H1 (cell line): ENCODE measurements around the gene TNC. TPM values are rescaled to one million over a fixed set of nuclear protein-coding genes. Genes with fewer than 3 reads are reported as not detected.

ENCODE experiments used
- CTCF ChIA-PET: fragments of 300-600 bp; sonication (Branson Sonifier 250); formaldehyde crosslinking; loops from one replicate; lab custom pipeline; 2021; ENCODE audit not compliant: partially characterized antibody; lab: Charles Lee
- POLR2A ChIA-PET: fragments of 300-600 bp; sonication (Branson Sonifier 250); formaldehyde crosslinking; loops from one replicate; lab custom pipeline; 2021; ENCODE audit warnings: inconsistent platforms; ENCODE audit not compliant: partially characterized antibody; lab: Charles Lee
- DNase-seq, 2 experiments: peaks; one replicate each; pipeline versions ENCODE4 v3.0.0 to v3.0.0-alpha.2; 2010 to 2022; ENCODE audit warnings: low spot score in 2 of 2, low read depth in 1 of 2, mixed read lengths in 1 of 2
- FAIRE-seq: peaks from 2 replicates; lab custom pipeline; 2011; peaks lifted over from hg19 to GRCh38; lab: Jason Lieb, UNC
- H2AFZ ChIP-seq: 2 replicates; pipeline ENCODE4 v1.8.1; 2012; ENCODE audit warnings: low read length, inconsistent platforms
- H2AK5ac ChIP-seq: 2 replicates; pipeline ENCODE4 v1.6.1; 2013; ENCODE audit warnings: low read depth, low read length
- H2BK120ac ChIP-seq: replicated peaks from 2 replicates; pipeline ENCODE3; 2013; ENCODE audit warnings: low read depth, low read length, inconsistent platforms
- H2BK12ac ChIP-seq: 2 replicates; pipeline ENCODE4 v1.6.1; 2013; ENCODE audit warnings: low read depth, low read length
- H2BK15ac ChIP-seq: 2 replicates; pipeline ENCODE4 v1.6.1; 2013; ENCODE audit warnings: low read length
- H2BK20ac ChIP-seq: 2 replicates; pipeline ENCODE4 v1.6.1; 2013; ENCODE audit warnings: low read length
- H2BK5ac ChIP-seq: 2 replicates; pipeline ENCODE4 v1.6.1; 2013; ENCODE audit warnings: low read depth, low read length
- H3K14ac ChIP-seq: 2 replicates; pipeline ENCODE4 v1.6.1; 2013; ENCODE audit warnings: inconsistent platforms; ENCODE audit not compliant: insufficient read length
- H3K18ac ChIP-seq: 2 replicates; pipeline ENCODE4 v1.6.1; 2013; ENCODE audit warnings: low read length; ENCODE audit errors: extremely low read depth
- H3K23ac ChIP-seq: 2 replicates; pipeline ENCODE4 v1.6.1; 2013; ENCODE audit warnings: inconsistent platforms; ENCODE audit not compliant: insufficient read length
- H3K23me2 ChIP-seq: 2 replicates; pipeline ENCODE4 v1.6.1; 2013; ENCODE audit warnings: low read depth, low read length
- H3K27ac ChIP-seq: 2 replicates; pipeline ENCODE4 v1.6.1; 2011; ENCODE audit warnings: low read depth, low read length, inconsistent platforms
- H3K27me3 ChIP-seq, 4 experiments: replicated peaks in 1 of 4; 1 replicate in 1 of 4; 2 replicates in 3 of 4; pipeline versions ENCODE4 v1.6.1 to v1.8.1; 2011 to 2013; ENCODE audit warnings: low read length in 3 of 4, mild to moderate bottlenecking in 3 of 4, inconsistent platforms in 2 of 4, mixed read lengths in 2 of 4, moderate library complexity in 1 of 4; ENCODE audit not compliant: control insufficient read depth in 3 of 4, insufficient read depth in 3 of 4; ENCODE audit errors: extremely low read depth in 1 of 4
- H3K36me3 ChIP-seq, 4 experiments: 2 replicates each; pipeline versions ENCODE4 v1.6.1 to v1.8.1; 2011 to 2013; ENCODE audit warnings: mild to moderate bottlenecking in 4 of 4, low read length in 3 of 4, moderate library complexity in 2 of 4, control low read depth in 1 of 4, inconsistent platforms in 1 of 4; ENCODE audit not compliant: insufficient read depth in 4 of 4, control insufficient read depth in 2 of 4
- H3K4ac ChIP-seq: replicated peaks from 2 replicates; pipeline ENCODE3; 2013; ENCODE audit warnings: low read length, low read depth, mixed read lengths, inconsistent platforms; ENCODE audit not compliant: insufficient read length
- H3K4me1 ChIP-seq, 4 experiments: replicated peaks in 1 of 4; 1 replicate in 1 of 4; 2 replicates in 3 of 4; pipeline versions ENCODE4 v1.6.1 to v1.8.1; 2011 to 2013; ENCODE audit warnings: low read length in 3 of 4, inconsistent platforms in 2 of 4, mixed read lengths in 1 of 4; ENCODE audit not compliant: insufficient read depth in 4 of 4, control insufficient read depth in 3 of 4
- H3K4me2 ChIP-seq, 2 experiments: 2 replicates each; pipeline versions ENCODE4 v1.6.1 to v1.8.1; 2011 to 2013; ENCODE audit warnings: low read depth in 2 of 2, low read length in 2 of 2, control low read depth in 1 of 2, inconsistent platforms in 1 of 2, mild to moderate bottlenecking in 1 of 2; ENCODE audit not compliant: insufficient read depth in 1 of 2
- H3K4me3 ChIP-seq, 4 experiments: fragments of 200-600, 300-600 bp in 1 of 4; sonication (generic), shearing (Covaris generic), sonication (Bioruptor Twin) in 1 of 4; 2 replicates each; pipeline versions ENCODE4 v1.5.1 to v1.8.1; 2011 to 2016; ENCODE audit warnings: low read length in 4 of 4, low read depth in 3 of 4, control low read depth in 2 of 4, inconsistent platforms in 2 of 4, mild to moderate bottlenecking in 2 of 4, mixed read lengths in 1 of 4, moderate library complexity in 1 of 4; ENCODE audit not compliant: insufficient read depth in 2 of 4; ENCODE audit errors: extremely low read depth in 1 of 4
- H3K56ac ChIP-seq: replicated peaks from 2 replicates; pipeline ENCODE3; 2013; ENCODE audit warnings: low read depth, mild to moderate bottlenecking, mixed read lengths, low read length, inconsistent platforms; ENCODE audit not compliant: insufficient read length
- H3K79me1 ChIP-seq: 2 replicates; pipeline ENCODE4 v1.6.1; 2013; ENCODE audit warnings: low read depth, low read length, control low read depth
- H3K79me2 ChIP-seq, 2 experiments: 2 replicates each; pipeline versions ENCODE4 v1.6.1 to v1.8.1; 2012 to 2013; ENCODE audit warnings: low read length in 2 of 2, mild to moderate bottlenecking in 2 of 2, inconsistent platforms in 1 of 2; ENCODE audit not compliant: insufficient read depth in 2 of 2, control insufficient read depth in 1 of 2
- H3K9ac ChIP-seq, 4 experiments: replicated peaks in 1 of 4; 1 replicate in 1 of 4; 2 replicates in 3 of 4; pipeline versions ENCODE4 v1.6.1 to v1.8.1; 2011 to 2013; ENCODE audit warnings: low read depth in 3 of 4, low read length in 3 of 4, control low read depth in 2 of 4, mild to moderate bottlenecking in 2 of 4, moderate library complexity in 2 of 4, inconsistent platforms in 1 of 4; ENCODE audit errors: extremely low read depth in 1 of 4
- H3K9me3 ChIP-seq, 2 experiments: 2 replicates each; pipeline versions ENCODE4 v1.6.1 to v1.8.1; 2012 to 2013; ENCODE audit warnings: mild to moderate bottlenecking in 2 of 2, moderate library complexity in 2 of 2, control low read depth in 1 of 2, inconsistent platforms in 1 of 2, low read depth in 1 of 2, low read length in 1 of 2, mixed read lengths in 1 of 2; ENCODE audit not compliant: insufficient read depth in 2 of 2
- H4K20me1 ChIP-seq, 2 experiments: replicated peaks in 1 of 2; 2 replicates each; pipeline versions ENCODE3 to v1.8.1; 2011 to 2013; ENCODE audit warnings: inconsistent platforms in 2 of 2, low read length in 2 of 2, mild to moderate bottlenecking in 1 of 2; ENCODE audit not compliant: insufficient read depth in 2 of 2, control insufficient read depth in 1 of 2
- H4K5ac ChIP-seq: 2 replicates; pipeline ENCODE4 v1.6.1; 2013; ENCODE audit warnings: low read length, low read depth, mixed read lengths, inconsistent platforms; ENCODE audit not compliant: insufficient read length
- H4K8ac ChIP-seq: 2 replicates; pipeline ENCODE4 v1.8.0; 2013; ENCODE audit warnings: mild to moderate bottlenecking, moderate library complexity, low read length, inconsistent platforms; ENCODE audit not compliant: insufficient read depth; ENCODE audit errors: extremely low read depth
- H4K91ac ChIP-seq: replicated peaks from 2 replicates; pipeline ENCODE3; 2013; ENCODE audit warnings: low read length, mixed read lengths, inconsistent platforms; ENCODE audit not compliant: insufficient read length
- ASH2L ChIP-seq: fragments of 200-600, 300-600 bp; sonication (generic); IDR thresholded peaks from one replicate; pipeline ENCODE4 v1.7.1; 2017; ENCODE audit warnings: low read length
- ATF3 ChIP-seq: IDR thresholded peaks from 2 replicates; pipeline ENCODE4 v1.6.1; 2011; ENCODE audit warnings: low read depth, mild to moderate bottlenecking, low read length; ENCODE audit not compliant: insufficient read depth
- CBX5 ChIP-seq: fragments of 300-800, 300-1000 bp; sonication (generic); IDR thresholded peaks from 2 replicates; pipeline ENCODE4 v1.7.1; 2016; ENCODE audit warnings: antibody characterized with exemption, low read length, low read depth
- CBX8 ChIP-seq: fragments of 300-800, 300-1000 bp; sonication (generic); IDR thresholded peaks from 2 replicates; pipeline ENCODE4 v1.7.1; 2016; ENCODE audit warnings: low read depth, low read length, borderline replicate concordance
- EZH2 ChIP-seq: fragments of 200-600 bp; sonication (generic); IDR thresholded peaks from 2 replicates; pipeline ENCODE4 v1.7.1; 2012; ENCODE audit warnings: low read depth, mild to moderate bottlenecking, moderate library complexity, low read length, inconsistent platforms; ENCODE audit not compliant: severe bottlenecking
- JUND ChIP-seq: IDR thresholded peaks from 2 replicates; pipeline ENCODE4 v1.6.1; 2011; ENCODE audit warnings: mild to moderate bottlenecking, improper control_type of control experiment, low read length
- KDM1A ChIP-seq: fragments of 200-600, 300-600 bp; sonication (generic); IDR thresholded peaks from 2 replicates; pipeline ENCODE4 v1.7.1; 2016; ENCODE audit warnings: mild to moderate bottlenecking, low read length, borderline replicate concordance
- NANOG ChIP-seq: IDR thresholded peaks from 2 replicates; pipeline ENCODE4 v1.6.1; 2011; ENCODE audit warnings: low read length, low read depth, mild to moderate bottlenecking, inconsistent platforms; ENCODE audit not compliant: insufficient read depth, poor library complexity, severe bottlenecking
- PHF8 ChIP-seq: fragments of 200-600 bp; sonication (generic); conservative IDR thresholded peaks from 2 replicates; pipeline ENCODE4 v1.7.1; 2012; ENCODE audit warnings: low read depth, mild to moderate bottlenecking, inconsistent platforms, low read length, moderate library complexity
- POLR2AphosphoS5 ChIP-seq: IDR thresholded peaks from 2 replicates; pipeline ENCODE4 v1.6.1; 2011; ENCODE audit warnings: low read depth, low read length
- RAD21 ChIP-seq, 2 experiments: IDR thresholded peaks in 1 of 2; conservative IDR thresholded peaks in 1 of 2; 2 replicates each; pipeline ENCODE4 v1.6.1; 2011; ENCODE audit warnings: low read depth in 2 of 2, low read length in 2 of 2, improper control_type of control experiment in 1 of 2, inconsistent platforms in 1 of 2, mild to moderate bottlenecking in 1 of 2, moderate library complexity in 1 of 2
- RBBP5 ChIP-seq: IDR thresholded peaks from 2 replicates; pipeline ENCODE4 v1.7.1; 2012; ENCODE audit warnings: low read depth, mild to moderate bottlenecking, inconsistent platforms, low read length, moderate library complexity, borderline replicate concordance
- SIRT6 ChIP-seq: IDR thresholded peaks from one replicate; pipeline ENCODE4 v1.7.1; 2012; ENCODE audit warnings: low read length, inconsistent platforms
- TAF1 ChIP-seq: IDR thresholded peaks from 2 replicates; pipeline ENCODE4 v1.6.1; 2011; ENCODE audit warnings: mild to moderate bottlenecking, low read depth, low read length
- WGBS, 2 experiments: shearing (Covaris generic) in 1 of 2; methylation state at CpG; one replicate each; pipeline versions ENCODE4 v1.1.6 to v1.1.7; 2013 to 2015; ENCODE audit warnings: low lambda C conversion rate in 2 of 2, mixed read lengths in 2 of 2, inconsistent platforms in 1 of 2, low coverage in 1 of 2, missing lambda C conversion rate in 1 of 2; ENCODE audit not compliant: insufficient replicate concordance in 2 of 2, insufficient coverage in 1 of 2, insufficient read length in 1 of 2; ENCODE audit errors: extremely low coverage in 1 of 2, missing lambda C conversion rate in 1 of 2; 5-methylcytosine and 5-hydroxymethylcytosine counted together
- polyA plus RNA-seq, 7 experiments: library from polyadenylated mRNA; depleted of rRNA in 3 of 7; stranded (reverse) in 5 of 7; unstranded in 2 of 7; fragments of >200 nt in 5 of 7; fragments of 200-250 nt in 2 of 7; gene quantifications; 1 replicate in 5 of 7; 2 replicates in 1 of 7; 4 replicates in 1 of 7; pipeline versions ENCODE4 v1.2.1 to v1.2.3, GENCODE V29; 2011 to 2013; ENCODE audit warnings: missing spikeins in 2 of 7, mixed read lengths in 2 of 7
- total RNA-seq: library from RNA; stranded (reverse); fragmentation: NEBNext Ultra II Directional; extraction: Animal tissue kit (Norgen Biotek cat#: 25700); gene quantifications from 2 replicates; pipeline ENCODE4 v1.2.1, GENCODE V29; 2021

Gene TNC
- total and polyA plus RNA-seq, 2 of the 8 experiments (the other 6 are each of a cell fraction or from before 2014, with no cell fraction given), result 6.2 to 11.4 TPM

DNA sequence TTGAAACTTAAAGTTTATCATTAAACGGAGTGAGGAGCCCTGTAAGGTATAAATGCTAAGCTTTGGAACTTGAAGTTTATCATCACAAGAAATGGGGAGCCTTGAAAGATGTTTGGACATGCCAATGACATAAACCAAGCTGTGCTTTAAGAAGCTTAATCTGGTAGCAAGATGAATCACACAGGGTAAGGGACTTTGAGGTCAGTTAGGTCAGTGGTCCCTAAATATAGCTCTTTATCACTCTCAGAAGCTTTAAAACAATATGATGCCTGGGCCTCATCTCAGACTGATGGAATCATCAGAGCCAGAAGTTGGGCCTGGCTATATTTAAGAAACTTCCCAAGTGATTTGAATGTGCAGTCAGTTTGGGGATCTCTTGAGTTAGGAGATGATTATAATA is 85.7 kb downstream of the TNC start:
- no peaks in the 10 kb centered on the region; a peak in 1 of 8 replicates for H3K36me3 ChIP-seq
- no peak overlapping the region for H2BK20ac ChIP-seq
- H2BK12ac ChIP-seq, result no peak overlapping the region
- no peak overlapping the region for H3K4ac ChIP-seq
- no peaks in the 10 kb centered on the region for H3K23me2 ChIP-seq
- H3K4me2 ChIP-seq, result no peak overlapping the region
- no peaks in the 10 kb centered on the region for H3K9me3 ChIP-seq
- H2AFZ ChIP-seq, result no peak overlapping the region
- ChIA-PET CTCF (interaction anchor here (1.1 to 1.8 kb wide), 4 partner anchors 11 to 492 kb away, joined by 3 to 9 read pairs (median 6); no protein-coding TSS in a partner anchor), POLR2A (no interaction called here)
- H3K27ac ChIP-seq, result no peak overlapping the region
- no peaks in the 10 kb centered on the region for H3K4me1 ChIP-seq
- no peak overlapping the region for H3K14ac ChIP-seq
- FAIRE-seq (no peak), DNase-seq (no peak)
- no peak overlapping the region for H4K91ac ChIP-seq
- no peak overlapping the region for H2BK120ac ChIP-seq
- H4K20me1 ChIP-seq, result no peaks in the 10 kb centered on the region
- no peak overlapping the region for H2BK15ac ChIP-seq
- no peaks in the 10 kb centered on the region for H3K79me1 ChIP-seq
- no peak overlapping the region for H3K56ac ChIP-seq
- H3K27me3 ChIP-seq, result no peaks in the 10 kb centered on the region
- no peak overlapping the region for H2BK5ac ChIP-seq
- H3K79me2 ChIP-seq, result no peaks in the 10 kb centered on the region
- H4K5ac ChIP-seq, result no peak overlapping the region
- H4K8ac ChIP-seq, result no peak overlapping the region
- H3K23ac ChIP-seq, result no peak overlapping the region
- WGBS, 2 experiments, result 81% methylated on average over 1 of the region's 1 CpG; no CpG with 5 or more reads in 1 of the 2 experiments
- H3K18ac ChIP-seq, result no peak overlapping the region
- no peak overlapping the region for H3K4me3 ChIP-seq
- H3K9ac ChIP-seq, result no peak overlapping the region
- H2AK5ac ChIP-seq, result no peak overlapping the region
- no peak for TF ChIP-seq RBBP5
- TF ChIP-seq NANOG, result no peak
- TF ChIP-seq RAD21 (IDR thresholded peaks at IDR 0.05 in 1 of 2, conservative IDR thresholded peaks at IDR 0.05 in 1 of 2; ENCODE audit: low read depth in 2 of 2, low read length in 2 of 2), result no peak
- TF ChIP-seq SIRT6, result no peak
- TF ChIP-seq CBX8, result no peak
- no peak for TF ChIP-seq EZH2
- no peak for TF ChIP-seq JUND
- no peak for TF ChIP-seq PHF8
- TF ChIP-seq ASH2L, result no peak
- no peak for TF ChIP-seq ATF3
- no peak for TF ChIP-seq KDM1A
- TF ChIP-seq POLR2AphosphoS5, result no peak
- no peak for TF ChIP-seq CBX5
- TF ChIP-seq TAF1, result no peak
